Measurements from ENCODE around the gene SSU72. TPM values are rescaled to one million over a fixed set of nuclear protein-coding genes. Genes with fewer than 3 reads are reported as not detected.
"Not testable (repeated sequence)": the region's sequence is repeated elsewhere in the genome, so short reads cannot be mapped to it uniquely, and the experiment has no call there.

SSU72 gene
- total RNA-seq, 1 experiment from 2014 or later = 77.3 TPM

- DNase-seq (ENCODE audit: low read depth) = not testable (repeated sequence)
Measured at GRCh38 chr1:1508775-1509464, 65.7 kb downstream of the SSU72 start.

GRCh38 chr1:1507305-1507704, 67.4 kb downstream of the SSU72 start:
- no peak for DNase-seq (ENCODE audit: low read depth)

- DNase-seq (ENCODE audit: low read depth) = not testable (repeated sequence)
Measured at GRCh38 chr1:1505801-1506200, 68.9 kb downstream of the SSU72 start.

- DNase-seq (ENCODE audit: low read depth) = peak; percentile 35
Measured at GRCh38 chr1:1505366-1505798, 69.3 kb downstream of the SSU72 start.

- peak; percentile 75 for DNase-seq (ENCODE audit: low read depth)
Measured at GRCh38 chr1:1504777-1505365, 69.8 kb downstream of the SSU72 start.

- DNase-seq (ENCODE audit: low read depth) = not testable (repeated sequence)
Measured at GRCh38 chr1:1495461-1495975, 79.1 kb downstream of the SSU72 start.

- not testable (repeated sequence) for DNase-seq (ENCODE audit: low read depth)
Measured at GRCh38 chr1:1494311-1494710, 80.4 kb downstream of the SSU72 start.

Other genes starting within 250 kb of the SSU72 start
- gene TAS1R3, start 243.6 kb downstream of the SSU72 start, total RNA-seq (2014; rRNA removed; shearing (Covaris generic)) = 0.48 and 0.68 TPM in 2 replicates
- gene DVL1, start 225.4 kb downstream of the SSU72 start, total RNA-seq (2014; rRNA removed; shearing (Covaris generic)) = 24.0 and 36.5 TPM in 2 replicates
- gene MXRA8, start 216.3 kb downstream of the SSU72 start, total RNA-seq (2014; rRNA removed; shearing (Covaris generic)) = 4.0 and 4.1 TPM in 2 replicates
- 141 and 204 TPM in 2 replicates for gene AURKAIP1, start 199.7 kb downstream of the SSU72 start, total RNA-seq (2014; rRNA removed; shearing (Covaris generic))
- 62.8 and 66.2 TPM in 2 replicates for gene CCNL2, start 175.5 kb downstream of the SSU72 start, total RNA-seq (2014; rRNA removed; shearing (Covaris generic))
- gene MRPL20, start 167.6 kb downstream of the SSU72 start, total RNA-seq (2014; rRNA removed; shearing (Covaris generic)) = 227 and 241 TPM in 2 replicates
- not detected in 2 replicates for gene ANKRD65, start 153.6 kb downstream of the SSU72 start, total RNA-seq (2014; rRNA removed; shearing (Covaris generic))
- 5.6 and 5.7 TPM in 2 replicates for gene VWA1, start 139.2 kb downstream of the SSU72 start, total RNA-seq (2014; rRNA removed; shearing (Covaris generic))
- gene ATAD3C, start 125.2 kb downstream of the SSU72 start, total RNA-seq (2014; rRNA removed; shearing (Covaris generic)) = not detected in 2 replicates
- gene ATAD3B, start 103.1 kb downstream of the SSU72 start, total RNA-seq (2014; rRNA removed; shearing (Covaris generic)) = 11.3 and 15.9 TPM in 2 replicates
- 24.9 and 39.2 TPM in 2 replicates for gene ATAD3A, start 62.7 kb downstream of the SSU72 start, total RNA-seq (2014; rRNA removed; shearing (Covaris generic))
- not detected in 2 replicates for gene TMEM240, start 34.2 kb downstream of the SSU72 start, total RNA-seq (2014; rRNA removed; shearing (Covaris generic))
- 3.4 and 3.6 TPM in 2 replicates for gene FNDC10, start 25.3 kb upstream of the SSU72 start, total RNA-seq (2014; rRNA removed; shearing (Covaris generic))
- 12.0 and 18.4 TPM in 2 replicates for gene MIB2, start 40.6 kb upstream of the SSU72 start, total RNA-seq (2014; rRNA removed; shearing (Covaris generic))
- gene MMP23B, start 57.3 kb upstream of the SSU72 start, total RNA-seq (2014; rRNA removed; shearing (Covaris generic)) = 0.24 TPM in 1 of 2 replicates, not detected in the other
- 10.0 and 10.7 TPM in 2 replicates for gene CDK11B, start 84.1 kb upstream of the SSU72 start, total RNA-seq (2014; rRNA removed; shearing (Covaris generic))
- 10.1 and 10.9 TPM in 2 replicates for gene SLC35E2B, start 117.9 kb upstream of the SSU72 start, total RNA-seq (2014; rRNA removed; shearing (Covaris generic))
- gene CDK11A, start 149.5 kb upstream of the SSU72 start, total RNA-seq (2014; rRNA removed; shearing (Covaris generic)) = 4.4 and 8.1 TPM in 2 replicates
- 24.0 and 30.3 TPM in 2 replicates for gene NADK, start 203.6 kb upstream of the SSU72 start, total RNA-seq (2014; rRNA removed; shearing (Covaris generic))

All from RPMI7951 (cell line).